Measurements from ENCODE around the gene STEAP4. TPM values are rescaled to one million over a fixed set of nuclear protein-coding genes. Genes with fewer than 3 reads are reported as not detected.

The STEAP4 gene
- total RNA-seq, 1 experiment from 2014 or later = 0.10 TPM

DNA sequence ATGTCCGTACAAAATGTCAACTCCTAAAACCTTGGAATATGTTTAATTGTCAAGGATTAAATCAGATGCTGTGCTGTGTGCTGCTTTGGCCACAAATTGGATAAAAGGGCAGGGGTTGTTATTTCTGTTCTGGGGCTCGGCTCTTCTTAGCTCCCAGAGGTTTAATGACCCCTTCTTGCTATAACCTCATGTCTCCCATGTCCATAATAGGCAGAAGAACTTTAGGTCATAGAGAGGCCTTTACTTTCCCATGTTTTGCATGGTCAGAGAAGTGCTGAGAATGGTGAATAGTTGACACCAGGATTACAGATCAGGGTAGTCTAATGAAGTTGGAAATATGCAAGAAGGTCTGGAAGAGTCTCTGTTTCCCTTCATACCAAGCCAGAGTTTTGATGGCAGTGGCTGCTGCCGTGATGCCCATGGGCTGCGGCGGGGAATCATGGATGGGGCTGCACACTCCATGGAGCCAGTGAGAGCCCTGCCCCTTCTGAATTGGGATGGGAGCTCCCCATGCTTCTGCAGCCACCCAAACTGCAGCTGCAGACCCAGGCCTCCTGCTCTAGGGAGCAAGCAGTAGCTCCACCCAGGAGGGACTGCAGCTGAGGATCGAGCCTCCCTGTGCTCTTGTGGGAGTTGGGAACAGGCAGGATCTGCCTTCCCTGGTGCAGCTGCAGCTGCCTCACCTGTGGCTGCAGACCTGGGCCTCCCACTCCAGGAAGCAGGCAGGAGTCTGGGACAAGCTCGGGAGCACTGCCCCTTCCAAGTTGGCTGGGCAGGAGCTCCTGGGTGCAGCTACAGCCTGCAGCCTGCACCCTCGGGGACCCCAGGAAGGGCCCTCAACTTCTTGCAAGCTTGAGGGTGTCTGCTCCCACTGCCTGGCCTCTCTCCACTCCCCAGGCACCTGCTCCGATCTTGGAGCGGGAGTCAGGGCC lies 23.1 kb upstream of the STEAP4 start:
- no peaks in the 10 kb centered on the region for H3K36me3 ChIP-seq (ENCODE audit: control insufficient read depth, insufficient read depth, low read length)
- no peak overlapping the region for H3K27ac ChIP-seq (ENCODE audit: low read length)
- H3K4me3 ChIP-seq (ENCODE audit: low read depth in 2 of 2, low read length in 2 of 2) = no peak overlapping the region
- DNase-seq (ENCODE audit: low read depth, low spot score) (no peak), ATAC-seq (no peak)
- no TSS peak for BruUV-seq (replicated peaks)
- ChIA-PET POLR2A (no interaction called here), CTCF (no interaction called here)
- no peak for TF ChIP-seq SIN3A (IDR thresholded peaks at IDR 0.05; ENCODE audit: borderline replicate concordance, insufficient read depth, low read depth, low read length)
- TF ChIP-seq, protein P1, sequence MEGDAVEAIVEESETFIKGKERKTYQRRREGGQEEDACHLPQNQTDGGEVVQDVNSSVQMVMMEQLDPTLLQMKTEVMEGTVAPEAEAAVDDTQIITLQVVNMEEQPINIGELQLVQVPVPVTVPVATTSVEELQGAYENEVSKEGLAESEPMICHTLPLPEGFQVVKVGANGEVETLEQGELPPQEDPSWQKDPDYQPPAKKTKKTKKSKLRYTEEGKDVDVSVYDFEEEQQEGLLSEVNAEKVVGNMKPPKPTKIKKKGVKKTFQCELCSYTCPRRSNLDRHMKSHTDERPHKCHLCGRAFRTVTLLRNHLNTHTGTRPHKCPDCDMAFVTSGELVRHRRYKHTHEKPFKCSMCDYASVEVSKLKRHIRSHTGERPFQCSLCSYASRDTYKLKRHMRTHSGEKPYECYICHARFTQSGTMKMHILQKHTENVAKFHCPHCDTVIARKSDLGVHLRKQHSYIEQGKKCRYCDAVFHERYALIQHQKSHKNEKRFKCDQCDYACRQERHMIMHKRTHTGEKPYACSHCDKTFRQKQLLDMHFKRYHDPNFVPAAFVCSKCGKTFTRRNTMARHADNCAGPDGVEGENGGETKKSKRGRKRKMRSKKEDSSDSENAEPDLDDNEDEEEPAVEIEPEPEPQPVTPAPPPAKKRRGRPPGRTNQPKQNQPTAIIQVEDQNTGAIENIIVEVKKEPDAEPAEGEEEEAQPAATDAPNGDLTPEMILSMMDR (IDR thresholded peaks at IDR 0.05) = no peak
- no peak for TF ChIP-seq POLR2AphosphoS5 (IDR thresholded peaks at IDR 0.05; ENCODE audit: low read depth, low read length)
- TF ChIP-seq, protein P2, sequence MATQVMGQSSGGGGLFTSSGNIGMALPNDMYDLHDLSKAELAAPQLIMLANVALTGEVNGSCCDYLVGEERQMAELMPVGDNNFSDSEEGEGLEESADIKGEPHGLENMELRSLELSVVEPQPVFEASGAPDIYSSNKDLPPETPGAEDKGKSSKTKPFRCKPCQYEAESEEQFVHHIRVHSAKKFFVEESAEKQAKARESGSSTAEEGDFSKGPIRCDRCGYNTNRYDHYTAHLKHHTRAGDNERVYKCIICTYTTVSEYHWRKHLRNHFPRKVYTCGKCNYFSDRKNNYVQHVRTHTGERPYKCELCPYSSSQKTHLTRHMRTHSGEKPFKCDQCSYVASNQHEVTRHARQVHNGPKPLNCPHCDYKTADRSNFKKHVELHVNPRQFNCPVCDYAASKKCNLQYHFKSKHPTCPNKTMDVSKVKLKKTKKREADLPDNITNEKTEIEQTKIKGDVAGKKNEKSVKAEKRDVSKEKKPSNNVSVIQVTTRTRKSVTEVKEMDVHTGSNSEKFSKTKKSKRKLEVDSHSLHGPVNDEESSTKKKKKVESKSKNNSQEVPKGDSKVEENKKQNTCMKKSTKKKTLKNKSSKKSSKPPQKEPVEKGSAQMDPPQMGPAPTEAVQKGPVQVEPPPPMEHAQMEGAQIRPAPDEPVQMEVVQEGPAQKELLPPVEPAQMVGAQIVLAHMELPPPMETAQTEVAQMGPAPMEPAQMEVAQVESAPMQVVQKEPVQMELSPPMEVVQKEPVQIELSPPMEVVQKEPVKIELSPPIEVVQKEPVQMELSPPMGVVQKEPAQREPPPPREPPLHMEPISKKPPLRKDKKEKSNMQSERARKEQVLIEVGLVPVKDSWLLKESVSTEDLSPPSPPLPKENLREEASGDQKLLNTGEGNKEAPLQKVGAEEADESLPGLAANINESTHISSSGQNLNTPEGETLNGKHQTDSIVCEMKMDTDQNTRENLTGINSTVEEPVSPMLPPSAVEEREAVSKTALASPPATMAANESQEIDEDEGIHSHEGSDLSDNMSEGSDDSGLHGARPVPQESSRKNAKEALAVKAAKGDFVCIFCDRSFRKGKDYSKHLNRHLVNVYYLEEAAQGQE (IDR thresholded peaks at IDR 0.05; ENCODE audit: insufficient read depth in 1 of 2, low read depth in 2 of 2, low read length in 1 of 2) = no peak
- TF ChIP-seq TCF7L2 (IDR thresholded peaks at IDR 0.05; ENCODE audit: low read depth, low read length) = no peak
- no peaks in the 10 kb centered on the region for H3K4me1 ChIP-seq (ENCODE audit: control insufficient read depth, insufficient read depth, low read length)
- intact Hi-C loops (cut with micrococcal nuclease; ENCODE audit: unreplicated experiment) (no loop called here), in situ Hi-C loops (cut with HindIII; ENCODE audit: low pct_unique_long_range_greater_than_20kb, low sequenced_read_pairs) (no loop called here)
- no peaks in the 10 kb centered on the region for H3K9me3 ChIP-seq (ENCODE audit: control insufficient read depth, insufficient read depth, low read depth, low read length)
- H3K27me3 ChIP-seq (ENCODE audit: control insufficient read depth, insufficient read depth, low read length) = no peaks in the 10 kb centered on the region

DNA sequence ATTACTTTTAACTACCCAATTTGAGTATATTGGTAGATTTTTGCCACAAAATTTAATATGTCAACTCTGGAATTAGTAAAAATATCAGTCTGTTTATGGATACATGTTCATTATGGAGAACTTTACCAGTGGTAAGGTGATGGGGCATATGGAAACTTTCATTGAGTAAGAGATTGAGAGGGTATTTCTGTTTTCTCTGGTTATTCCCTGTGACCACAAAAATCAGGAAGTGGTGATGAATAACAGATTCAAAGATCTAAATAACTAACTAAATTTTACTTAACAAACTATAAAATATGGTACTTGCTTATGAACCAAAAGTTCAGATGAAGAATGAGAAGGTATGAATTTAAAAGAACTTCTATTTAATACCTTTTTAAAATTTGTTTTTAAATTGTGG lies 22.1 kb upstream of the STEAP4 start:
- no TSS peak for BruUV-seq (replicated peaks)
- ATAC-seq (no peak), DNase-seq (ENCODE audit: low read depth, low spot score) (no peak)
- Histone ChIP-seq H3K4me1 (ENCODE audit: control insufficient read depth, insufficient read depth, low read length) (no peaks in the 10 kb centered on the region), H3K4me3 (ENCODE audit: low read depth in 2 of 2, low read length in 2 of 2) (no peak overlapping the region), H3K36me3 (ENCODE audit: control insufficient read depth, insufficient read depth, low read length) (no peaks in the 10 kb centered on the region), H3K9me3 (ENCODE audit: control insufficient read depth, insufficient read depth, low read depth, low read length) (no peaks in the 10 kb centered on the region), H3K27me3 (ENCODE audit: control insufficient read depth, insufficient read depth, low read length) (no peaks in the 10 kb centered on the region), H3K27ac (ENCODE audit: low read length) (no peak overlapping the region)
- in situ Hi-C loops (cut with HindIII; ENCODE audit: low pct_unique_long_range_greater_than_20kb, low sequenced_read_pairs) (no loop called here), intact Hi-C loops (cut with micrococcal nuclease; ENCODE audit: unreplicated experiment) (no loop called here)
- ChIA-PET POLR2A (no interaction called here), CTCF (no interaction called here)
- TF ChIP-seq SIN3A (IDR thresholded peaks at IDR 0.05; ENCODE audit: borderline replicate concordance, insufficient read depth, low read depth, low read length) (no peak), TCF7L2 (IDR thresholded peaks at IDR 0.05; ENCODE audit: low read depth, low read length) (no peak), POLR2AphosphoS5 (IDR thresholded peaks at IDR 0.05; ENCODE audit: low read depth, low read length) (no peak)
- TF ChIP-seq, protein P1 (IDR thresholded peaks at IDR 0.05) = no peak
- TF ChIP-seq, protein P2 (IDR thresholded peaks at IDR 0.05; ENCODE audit: insufficient read depth in 1 of 2, low read depth in 2 of 2, low read length in 1 of 2) = no peak

Measured in Panc1 (cell line).